HEK293 (cell line): ENCODE results near the gene CTBP1.

Experiments used
- CTCF ChIA-PET: fragments of 350-600 bp; formaldehyde crosslinking; extraction: SDS; loops from one replicate; lab custom pipeline; 2021; ENCODE audit warnings: antibody characterized with exemption; lab: Yijun Ruan, JAX
- POLR2A ChIA-PET: fragments of 300-600 bp; formaldehyde crosslinking; extraction: SDS; loops from one replicate; lab custom pipeline; 2020; ENCODE audit warnings: antibody characterized with exemption, inconsistent platforms; lab: Yijun Ruan, JAX
- H3K27ac ChIP-seq: fragments of 200-500 bp; sonication (Bioruptor generic); 2 replicates; pipeline ENCODE4 v1.5.1; 2014; ENCODE audit warnings: low read depth, low read length, control low read depth, inconsistent platforms; ENCODE audit errors: extremely low read depth
- H3K36me3 ChIP-seq, 2 experiments: fragments of 200-500 bp in 1 of 2; sonication (Bioruptor generic) in 1 of 2; 1 replicate in 1 of 2; 2 replicates in 1 of 2; pipeline ENCODE4 v1.5.1; 2014 to 2017; ENCODE audit warnings: inconsistent platforms in 2 of 2, low read length in 2 of 2; ENCODE audit not compliant: control insufficient read depth in 2 of 2, insufficient read depth in 1 of 2
- H3K4me1 ChIP-seq: fragments of 200-500 bp; sonication (Bioruptor generic); 2 replicates; pipeline ENCODE4 v1.5.1; 2014; ENCODE audit warnings: mild to moderate bottlenecking, low read length, inconsistent platforms; ENCODE audit not compliant: control insufficient read depth, insufficient read depth
- H3K4me3 ChIP-seq: 2 replicates; pipeline ENCODE4 v1.5.1; 2011; ENCODE audit warnings: low read depth, mild to moderate bottlenecking, control low read depth, low read length, moderate library complexity
- H3K9me3 ChIP-seq: fragments of 200-500 bp; sonication (Bioruptor generic); 2 replicates; pipeline ENCODE4 v1.5.1; 2014; ENCODE audit warnings: low read depth, low read length, inconsistent platforms; ENCODE audit not compliant: control insufficient read depth, insufficient read depth
- BCL11A ChIP-seq: fragments of 450-650 bp; formaldehyde crosslinking; IDR thresholded peaks from 2 replicates; pipeline ENCODE4 v1.5.1; 2016; ENCODE audit warnings: low read depth, missing biosample characterization, missing genetic modification characterization
- EGR2 ChIP-seq: fragments of 450-650 bp; formaldehyde crosslinking; IDR thresholded peaks from 2 replicates; pipeline ENCODE4 v1.5.1; 2016; ENCODE audit warnings: low read depth, missing biosample characterization, missing genetic modification characterization
- KLF10 ChIP-seq: fragments of 450-650 bp; IDR thresholded peaks from 2 replicates; pipeline ENCODE4 v1.5.1; 2018; ENCODE audit warnings: missing biosample characterization, mild to moderate bottlenecking, missing genetic modification characterization
- WT1 ChIP-seq: fragments of 450-650 bp; formaldehyde crosslinking; IDR thresholded peaks from 2 replicates; pipeline ENCODE4 v1.5.1; 2016; ENCODE audit warnings: missing biosample characterization, missing genetic modification characterization
- ZFP37 ChIP-seq: fragments of 450-650 bp; formaldehyde crosslinking; IDR thresholded peaks from 2 replicates; pipeline ENCODE4 v1.5.1; 2016; ENCODE audit warnings: missing biosample characterization, missing genetic modification characterization
- ZNF112 ChIP-seq: fragments of 450-650 bp; formaldehyde crosslinking; IDR thresholded peaks from 2 replicates; pipeline ENCODE4 v1.5.0; 2017; ENCODE audit warnings: missing biosample characterization, missing genetic modification characterization
- ZNF362 ChIP-seq: fragments of 450-650 bp; formaldehyde crosslinking; IDR thresholded peaks from 2 replicates; pipeline ENCODE4 v1.5.1; 2016; ENCODE audit warnings: missing biosample characterization, missing genetic modification characterization
- ZNF514 ChIP-seq: fragments of 450-650 bp; formaldehyde crosslinking; IDR thresholded peaks from 2 replicates; pipeline ENCODE4 v1.5.1; 2016; ENCODE audit warnings: missing biosample characterization, missing genetic modification characterization
- ZNF585B ChIP-seq: fragments of 450-650 bp; formaldehyde crosslinking; IDR thresholded peaks from 2 replicates; pipeline ENCODE4 v1.5.1; 2016; ENCODE audit warnings: missing biosample characterization, missing genetic modification characterization
- ZNF658 ChIP-seq: fragments of 450-650 bp; formaldehyde crosslinking; IDR thresholded peaks from 2 replicates; pipeline ENCODE4; 2016; ENCODE audit warnings: missing biosample characterization, missing genetic modification characterization
- ZNF707 ChIP-seq: fragments of 450-650 bp; formaldehyde crosslinking; IDR thresholded peaks from 2 replicates; pipeline ENCODE4 v1.5.1; 2016; ENCODE audit warnings: missing biosample characterization, missing genetic modification characterization
- ZNF785 ChIP-seq: fragments of 450-650 bp; formaldehyde crosslinking; IDR thresholded peaks from 2 replicates; pipeline ENCODE4 v1.5.1; 2016; ENCODE audit warnings: missing biosample characterization, missing genetic modification characterization
- ZNF791 ChIP-seq: fragments of 450-650 bp; formaldehyde crosslinking; IDR thresholded peaks from 2 replicates; pipeline ENCODE4 v1.5.1; 2016; ENCODE audit warnings: missing biosample characterization, missing genetic modification characterization
- ZNF843 ChIP-seq: fragments of 450-650 bp; formaldehyde crosslinking; IDR thresholded peaks from 2 replicates; pipeline ENCODE4 v1.5.1; 2016; ENCODE audit warnings: missing biosample characterization, missing genetic modification characterization
- TF ChIP-seq, protein P1 (sequence below): fragments of 450-650 bp; formaldehyde crosslinking; IDR thresholded peaks from 2 replicates; pipeline ENCODE4 v1.5.1; 2016; ENCODE audit warnings: missing biosample characterization, missing genetic modification characterization
- TF ChIP-seq, protein P2 (sequence below): fragments of 450-650 bp; formaldehyde crosslinking; IDR thresholded peaks from 2 replicates; pipeline ENCODE4 v1.5.1; 2016; ENCODE audit warnings: missing biosample characterization, missing genetic modification characterization
- TF ChIP-seq, protein P3 (sequence below): fragments of 450-650 bp; formaldehyde crosslinking; IDR thresholded peaks from 2 replicates; pipeline ENCODE4 v1.5.1; 2016; ENCODE audit warnings: missing biosample characterization, missing genetic modification characterization, low read depth

Gene CTBP1

DNA sequence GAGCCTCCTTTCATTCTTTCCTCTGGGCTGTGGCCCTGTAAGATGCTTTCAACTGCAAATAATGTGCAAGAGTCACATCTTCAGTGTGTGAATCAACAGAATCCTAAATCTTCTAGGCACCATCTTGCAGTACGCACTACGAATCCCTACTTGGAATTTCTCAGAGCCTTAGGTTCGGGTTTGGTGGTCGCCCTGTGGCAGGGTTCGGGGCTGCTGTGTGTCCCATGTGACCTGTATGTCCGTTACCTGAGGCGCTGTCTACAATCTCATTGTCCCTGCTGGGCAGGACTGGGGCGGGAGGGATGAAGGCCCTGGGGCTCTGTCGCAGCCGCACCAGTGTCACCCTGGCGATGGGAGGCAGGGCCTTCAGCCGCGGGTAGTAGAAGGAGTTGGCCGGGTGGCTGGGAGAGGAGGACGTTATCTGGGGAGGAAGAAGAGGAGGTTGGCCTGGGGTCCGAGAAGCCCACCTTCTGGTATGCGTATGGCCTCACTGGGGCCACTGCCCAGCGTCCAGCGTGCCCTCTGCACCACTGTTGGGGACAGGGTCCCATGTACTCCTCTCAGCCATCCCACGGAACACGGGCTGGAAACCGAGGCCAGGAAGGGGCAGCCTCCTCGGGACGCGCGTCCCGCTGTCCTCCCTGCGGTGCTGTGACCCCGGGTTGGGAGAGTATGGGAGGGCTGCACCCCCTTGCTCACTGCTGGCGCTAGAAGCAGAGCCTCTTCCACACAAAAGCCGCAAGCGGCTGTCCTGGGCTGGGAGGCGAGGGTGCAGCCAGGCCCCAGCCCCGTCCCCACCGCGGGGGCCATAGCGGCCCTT is 78.6 kb downstream of the CTBP1 start:
- H3K27ac ChIP-seq: no peak overlapping the region

DNA sequence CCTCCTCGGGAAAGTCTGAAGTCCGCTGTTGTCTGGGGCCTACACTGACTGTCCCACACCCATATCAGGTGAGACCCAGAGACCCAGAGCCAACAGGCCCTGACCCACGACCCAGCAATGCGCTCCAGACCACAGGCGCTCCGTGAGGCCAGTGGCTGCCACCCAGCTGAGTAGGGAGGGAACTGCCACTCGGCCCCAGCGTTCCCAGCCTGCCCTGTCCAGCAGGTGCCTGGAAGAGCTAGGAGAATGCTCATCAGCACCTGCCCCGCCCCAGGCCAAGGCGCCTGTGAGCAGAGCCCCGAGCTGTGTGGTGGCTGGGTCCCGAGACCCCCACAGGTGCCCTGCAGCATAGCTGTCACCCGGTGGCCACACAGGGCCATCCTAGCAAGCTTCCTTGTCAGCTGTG is 79.2 kb downstream of the CTBP1 start:
- CTCF ChIA-PET: no interaction called here

More for the DNA sequence above, 78.6 kb downstream of the CTBP1 start:
- ChIA-PET CTCF (no interaction called here), POLR2A (interaction anchor here (0.6 kb wide), 1 partner anchor 238 kb away, joined by 3 read pairs; the partner anchor contains the start of genes GAK and TMEM175)
- Histone ChIP-seq H3K9me3 (no peaks in the 10 kb centered on the region), H3K36me3 (no peaks in the 10 kb centered on the region), H3K4me3 (no peak overlapping the region), H3K4me1 (no peaks in the 10 kb centered on the region)
- TF ChIP-seq WT1 (tag by site-specific recombination): no peak
- TF ChIP-seq ZFP37 (tag by site-specific recombination): no peak
- TF ChIP-seq, protein P1, sequence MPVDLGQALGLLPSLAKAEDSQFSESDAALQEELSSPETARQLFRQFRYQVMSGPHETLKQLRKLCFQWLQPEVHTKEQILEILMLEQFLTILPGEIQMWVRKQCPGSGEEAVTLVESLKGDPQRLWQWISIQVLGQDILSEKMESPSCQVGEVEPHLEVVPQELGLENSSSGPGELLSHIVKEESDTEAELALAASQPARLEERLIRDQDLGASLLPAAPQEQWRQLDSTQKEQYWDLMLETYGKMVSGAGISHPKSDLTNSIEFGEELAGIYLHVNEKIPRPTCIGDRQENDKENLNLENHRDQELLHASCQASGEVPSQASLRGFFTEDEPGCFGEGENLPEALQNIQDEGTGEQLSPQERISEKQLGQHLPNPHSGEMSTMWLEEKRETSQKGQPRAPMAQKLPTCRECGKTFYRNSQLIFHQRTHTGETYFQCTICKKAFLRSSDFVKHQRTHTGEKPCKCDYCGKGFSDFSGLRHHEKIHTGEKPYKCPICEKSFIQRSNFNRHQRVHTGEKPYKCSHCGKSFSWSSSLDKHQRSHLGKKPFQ (tag by site-specific recombination): no peak

GRCh38 chr4:1169171-1169671 is 79.7 kb downstream of the CTBP1 start:
- POLR2A ChIA-PET: no interaction called here
- no peaks in the 10 kb centered on the region for H3K36me3 ChIP-seq
- CTCF ChIA-PET: no interaction called here
- no peaks in the 10 kb centered on the region for H3K4me1 ChIP-seq
- no peak overlapping the region for H3K4me3 ChIP-seq
- H3K27ac ChIP-seq: no peak overlapping the region
- TF ChIP-seq ZNF843: no peak
- TF ChIP-seq ZNF791 (tag by site-specific recombination): no peak
- TF ChIP-seq, all 188 proteins: peak for 0
- no peaks in the 10 kb centered on the region for H3K9me3 ChIP-seq

More for the DNA sequence above, 79.2 kb downstream of the CTBP1 start:
- Histone ChIP-seq H3K9me3 (no peaks in the 10 kb centered on the region), H3K4me3 (no peak overlapping the region), H3K4me1 (no peaks in the 10 kb centered on the region), H3K27ac (no peak overlapping the region), H3K36me3 (no peaks in the 10 kb centered on the region)
- POLR2A ChIA-PET: interaction anchor here (0.6 kb wide), 1 partner anchor 238 kb away, joined by 3 read pairs; the partner anchor contains the start of genes GAK and TMEM175
- TF ChIP-seq ZNF514 (no peak), ZNF707 (tag by site-specific recombination) (no peak), ZNF585B (tag by site-specific recombination) (no peak), EGR2 (no peak), ZNF785 (tag by site-specific recombination) (no peak), ZNF658 (tag by site-specific recombination) (no peak), ZNF112 (tag by site-specific recombination) (no peak), BCL11A (tag by site-specific recombination) (no peak), KLF10 (no peak), ZNF362 (tag by site-specific recombination) (no peak)
- TF ChIP-seq, protein P2, sequence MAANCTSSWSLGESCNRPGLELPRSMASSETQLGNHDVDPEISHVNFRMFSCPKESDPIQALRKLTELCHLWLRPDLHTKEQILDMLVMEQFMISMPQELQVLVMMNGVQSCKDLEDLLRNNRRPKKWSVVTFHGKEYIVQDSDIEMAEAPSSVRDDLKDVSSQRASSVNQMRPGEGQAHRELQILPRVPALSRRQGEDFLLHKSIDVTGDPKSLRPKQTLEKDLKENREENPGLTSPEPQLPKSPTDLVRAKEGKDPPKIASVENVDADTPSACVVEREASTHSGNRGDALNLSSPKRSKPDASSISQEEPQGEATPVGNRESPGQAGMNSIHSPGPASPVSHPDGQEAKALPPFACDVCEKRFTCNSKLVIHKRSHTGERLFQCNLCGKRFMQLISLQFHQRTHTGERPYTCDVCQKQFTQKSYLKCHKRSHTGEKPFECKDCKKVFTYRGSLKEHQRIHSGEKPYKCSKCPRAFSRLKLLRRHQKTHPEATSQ (tag by site-specific recombination): no peak
- TF ChIP-seq, protein P3, sequence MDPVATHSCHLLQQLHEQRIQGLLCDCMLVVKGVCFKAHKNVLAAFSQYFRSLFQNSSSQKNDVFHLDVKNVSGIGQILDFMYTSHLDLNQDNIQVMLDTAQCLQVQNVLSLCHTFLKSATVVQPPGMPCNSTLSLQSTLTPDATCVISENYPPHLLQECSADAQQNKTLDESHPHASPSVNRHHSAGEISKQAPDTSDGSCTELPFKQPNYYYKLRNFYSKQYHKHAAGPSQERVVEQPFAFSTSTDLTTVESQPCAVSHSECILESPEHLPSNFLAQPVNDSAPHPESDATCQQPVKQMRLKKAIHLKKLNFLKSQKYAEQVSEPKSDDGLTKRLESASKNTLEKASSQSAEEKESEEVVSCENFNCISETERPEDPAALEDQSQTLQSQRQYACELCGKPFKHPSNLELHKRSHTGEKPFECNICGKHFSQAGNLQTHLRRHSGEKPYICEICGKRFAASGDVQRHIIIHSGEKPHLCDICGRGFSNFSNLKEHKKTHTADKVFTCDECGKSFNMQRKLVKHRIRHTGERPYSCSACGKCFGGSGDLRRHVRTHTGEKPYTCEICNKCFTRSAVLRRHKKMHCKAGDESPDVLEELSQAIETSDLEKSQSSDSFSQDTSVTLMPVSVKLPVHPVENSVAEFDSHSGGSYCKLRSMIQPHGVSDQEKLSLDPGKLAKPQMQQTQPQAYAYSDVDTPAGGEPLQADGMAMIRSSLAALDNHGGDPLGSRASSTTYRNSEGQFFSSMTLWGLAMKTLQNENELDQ (tag by site-specific recombination): no peak
